IPS-NIHi7 (cell line): Measurements from ENCODE around the gene SECTM1.
A peak's percentile ranks its signal among the peaks of the same experiment; 100 is the strongest.

Experiments
- DNase-seq: peaks from one replicate; pipeline ENCODE4 v3.0.0; 2012; ENCODE audit warnings: mixed read lengths; ENCODE audit errors: extremely low spot score

Gene SECTM1

GRCh38 chr17:82280537-82280936 is 53.0 kb downstream of the SECTM1 start:
- DNase-seq: no peak

- DNase-seq: no peak
Measured at GRCh38 chr17:82278786-82279391, 54.7 kb downstream of the SECTM1 start.

- no peak for DNase-seq
Measured at GRCh38 chr17:82278308-82278707, 55.3 kb downstream of the SECTM1 start.

GRCh38 chr17:82277851-82278250 is 55.7 kb downstream of the SECTM1 start:
- no peak for DNase-seq

GRCh38 chr17:82276938-82277337 is 56.6 kb downstream of the SECTM1 start:
- no peak for DNase-seq

- DNase-seq: no peak
Measured at GRCh38 chr17:82275326-82275725, 58.2 kb downstream of the SECTM1 start.

GRCh38 chr17:82274134-82275020 is 59.2 kb downstream of the SECTM1 start:
- DNase-seq: no peak

GRCh38 chr17:82273327-82274133 is 60.0 kb downstream of the SECTM1 start, which contains the start of gene CSNK1D:
TSS of gene CSNK1D (minus strand) at chr17:82273700. CDS start at chr17:82273381, 319 bp downstream.
- peak; percentile 97 for DNase-seq

- peak; percentile 64 for DNase-seq
Measured at GRCh38 chr17:82272495-82273326, 60.9 kb downstream of the SECTM1 start.

GRCh38 chr17:82271401-82271800 is 62.2 kb downstream of the SECTM1 start:
- DNase-seq: no peak
